ENCODE data around the gene HIPK2.

Gene HIPK2

GRCh38 chr7:139576179-139576973, 201.4 kb downstream of the HIPK2 start:
- in situ Hi-C loops (cut with MboI; ENCODE audit: low sequenced_read_pairs): no loop called here

- in situ Hi-C loops (cut with MboI; ENCODE audit: low sequenced_read_pairs): no loop called here
These were observed 202.5 kb downstream of the HIPK2 start for GRCh38 chr7:139575338-139575680.

GRCh38 chr7:139574618-139575337, 203.0 kb downstream of the HIPK2 start:
- in situ Hi-C loops (cut with MboI; ENCODE audit: low sequenced_read_pairs): no loop called here

GRCh38 chr7:139573871-139574270, 203.9 kb downstream of the HIPK2 start:
- in situ Hi-C loops (cut with MboI; ENCODE audit: low sequenced_read_pairs): no loop called here

GRCh38 chr7:139572704-139573385, 205.0 kb downstream of the HIPK2 start:
- in situ Hi-C loops (cut with MboI; ENCODE audit: low sequenced_read_pairs): no loop called here

GRCh38 chr7:139572071-139572470, 205.7 kb downstream of the HIPK2 start:
- in situ Hi-C loops (cut with MboI; ENCODE audit: low sequenced_read_pairs): no loop called here

GRCh38 chr7:139571651-139572050, 206.1 kb downstream of the HIPK2 start:
- in situ Hi-C loops (cut with MboI; ENCODE audit: low sequenced_read_pairs): no loop called here

GRCh38 chr7:139571190-139571589, 206.6 kb downstream of the HIPK2 start:
- in situ Hi-C loops (cut with MboI; ENCODE audit: low sequenced_read_pairs): no loop called here

GRCh38 chr7:139570626-139571025, 207.2 kb downstream of the HIPK2 start:
- in situ Hi-C loops (cut with MboI; ENCODE audit: low sequenced_read_pairs): no loop called here

- in situ Hi-C loops (cut with MboI; ENCODE audit: low sequenced_read_pairs): no loop called here
These were observed 207.7 kb downstream of the HIPK2 start for GRCh38 chr7:139570119-139570518.

GRCh38 chr7:139568813-139569490, 208.8 kb downstream of the HIPK2 start:
- in situ Hi-C loops (cut with MboI; ENCODE audit: low sequenced_read_pairs): no loop called here

- in situ Hi-C loops (cut with MboI; ENCODE audit: low sequenced_read_pairs): no loop called here
These were observed 209.5 kb downstream of the HIPK2 start for GRCh38 chr7:139568346-139568675.

GRCh38 chr7:139567647-139568345, 210.0 kb downstream of the HIPK2 start:
- in situ Hi-C loops (cut with MboI; ENCODE audit: low sequenced_read_pairs): no loop called here

GRCh38 chr7:139566736-139567646, 210.8 kb downstream of the HIPK2 start:
- in situ Hi-C loops (cut with MboI; ENCODE audit: low sequenced_read_pairs): no loop called here

- in situ Hi-C loops (cut with MboI; ENCODE audit: low sequenced_read_pairs): no loop called here
These were observed 211.7 kb downstream of the HIPK2 start for GRCh38 chr7:139566075-139566474.

GRCh38 chr7:139563856-139564255, 213.9 kb downstream of the HIPK2 start:
- in situ Hi-C loops (cut with MboI; ENCODE audit: low sequenced_read_pairs): no loop called here

GRCh38 chr7:139562961-139563565, 214.7 kb downstream of the HIPK2 start:
- in situ Hi-C loops (cut with MboI; ENCODE audit: low sequenced_read_pairs): no loop called here

- in situ Hi-C loops (cut with MboI; ENCODE audit: low sequenced_read_pairs): no loop called here
These were observed 215.3 kb downstream of the HIPK2 start for GRCh38 chr7:139562491-139562890.

- in situ Hi-C loops (cut with MboI; ENCODE audit: low sequenced_read_pairs): no loop called here
These were observed 217.1 kb downstream of the HIPK2 start for GRCh38 chr7:139560678-139561077.

Data from HL-60/S4 treated with retinoic acid at 250 ng/mL for 4 days and 3 days (cell line).